Heart left ventricle (tissue), 16 donors: ENCODE results near the gene METTL9. TPM values are rescaled to one million over a fixed set of nuclear protein-coding genes. Genes with fewer than 3 reads are reported as not detected.

Experiments used
- ATAC-seq, 4 donors: fragments of 200-7000 bp; cut with Tn5 transposase; one replicate each; pipeline ENCODE4 v1.9.1; 2020 to 2022; ENCODE audit warnings: moderate library complexity in 4 of 4, mild to moderate bottlenecking in 3 of 4, moderate number of reproducible peaks in 1 of 4
- DNase-seq, 5 donors: peaks; one replicate each; pipeline ENCODE4 v3.0.0-alpha.2; 2020
- H3K27ac ChIP-seq, 12 donors: fragments of 200-600 bp; sonication (generic) in 4 of 12; one replicate each; pipeline versions ENCODE4 v1.5.0 to v1.8.0; 2016 to 2022; ENCODE audit warnings: mild to moderate bottlenecking in 2 of 12
- H3K27me3 ChIP-seq, 9 donors: fragments of 200-600 bp; sonication (generic) in 2 of 9; one replicate each; pipeline versions ENCODE4 v1.5.1 to v1.8.0; 2016 to 2022; ENCODE audit warnings: mild to moderate bottlenecking in 3 of 9
- H3K36me3 ChIP-seq, 9 donors: fragments of 200-600 bp; sonication (generic) in 2 of 9; one replicate each; pipeline versions ENCODE4 v1.5.0 to v1.8.0; 2018 to 2022; ENCODE audit warnings: mild to moderate bottlenecking in 2 of 9
- H3K4me1 ChIP-seq, 12 donors: fragments of 200-600 bp; sonication (generic) in 4 of 12; one replicate each; pipeline versions ENCODE4 v1.5.0 to v1.8.0; 2016 to 2022; ENCODE audit warnings: mild to moderate bottlenecking in 3 of 12
- H3K4me3 ChIP-seq, 12 donors: fragments of 200-600 bp; sonication (generic) in 4 of 12; one replicate each; pipeline versions ENCODE4 v1.5.0 to v1.8.0; 2017 to 2022; ENCODE audit warnings: mild to moderate bottlenecking in 9 of 12, moderate library complexity in 4 of 12
- H3K9me3 ChIP-seq, 12 donors: fragments of 200-600 bp; sonication (generic) in 4 of 12; one replicate each; pipeline versions ENCODE4 v1.5.0 to v1.8.0; 2016 to 2022; ENCODE audit warnings: mild to moderate bottlenecking in 1 of 12
- POLR2A ChIP-seq, 2 donors: fragments of 450-650 bp; IDR thresholded peaks; one replicate each; pipeline ENCODE4 v1.6.1; 2017; ENCODE audit warnings: antibody characterized with exemption in 2 of 2, mild to moderate bottlenecking in 2 of 2, moderate library complexity in 2 of 2
- WGBS, 4 donors: extraction: QIAGEN DNeasy Blood & Tissue Kit in 2 of 4; methylation state at CpG; one replicate each; pipeline versions ENCODE4 v1.1.5 to v1.1.7; 2013 to 2018; 5-methylcytosine and 5-hydroxymethylcytosine counted together
- intact Hi-C, 10 donors: fragments of 100-400 bp; cut with DNase I; formaldehyde crosslinking; loops; one replicate each; pipeline versions ENCODE4 v1.11.1 to v1.14.2; 2022
- polyA plus RNA-seq, 2 donors: library from polyadenylated mRNA; stranded (reverse); fragments of 200-250 nt; gene quantifications; one replicate each; pipeline ENCODE4 v1.2.3, GENCODE V29; 2013
- total RNA-seq, 9 donors: library from RNA; depleted of rRNA in 2 of 9; stranded (reverse); fragments of >200 nt in 2 of 9; fragmentation: NEBNext Ultra II Directional in 3 of 9; extraction: Animal tissue kit (Norgen Biotek cat#: 25700) in 3 of 9; gene quantifications; one replicate each; pipeline versions ENCODE4 v1.1.0 to v1.2.4, GENCODE V29; 2016 to 2023
- TF ChIP-seq, protein P1 (sequence below), 12 donors: fragments of 200-600 bp; sonication (generic) in 4 of 12; IDR thresholded peaks; one replicate each; pipeline versions ENCODE4 v1.5.0 to v1.8.0; 2018 to 2022; ENCODE audit warnings: antibody characterized with exemption in 12 of 12, mild to moderate bottlenecking in 5 of 12
- donor health status: ischemic (EF 13 %, LVEDD 7.1; RV severe dilation, severe dysfunction).
- donor health status: healthy with polysubstance abuse.
- donor health status: DM: no; HTN: yes; CAD: no.
- donor health status: DM: no; HTN: no; CAD: no.
- donor health status: ischemic (EF 25% LVEDD 6.9; RV normal size, moderate dysfunction).
- donor health status: ischemic (EF 25% LVEDD 5.7; RV mildly dilated, moderate dysfunction).
- donor health status: healthy.
- donor health status: DM: yes; HTN: yes; CAD: no.
- donor health status: ischemic (EF 35%, LVEDD 5.7; RV mildly dilated, moderate dysfunction).
- donor health status: nonischemic (EF 11% LVEDD 7.7; RV severe dilation, severe dysfunction).
- donor health status: DM: yes; HTN: yes; CAD: no.
- donor health status: PGD.
- donor health status: ischemic (EF 29% LVEDD 5.4; RV normal size, mild dysfunction).
- donor health status: nonischemic (EF 23%, LVEDD 6.1; RV moderate dilation, normal function).

METTL9 gene
- total and polyA plus RNA-seq, 11 donors = 12.2 to 70.6 (median 55.0) TPM

- H3K27ac ChIP-seq = no peak overlapping the region
- DNase-seq (no peak), ATAC-seq (no peak)
- no peak overlapping the region for H3K4me3 ChIP-seq
- peaks cover 0 to 35% (median 17%) of the 10 kb centered on the region in 9 donors for H3K36me3 ChIP-seq
- intact Hi-C loops = no loop called here
- no peak for TF ChIP-seq POLR2A (IDR thresholded peaks at IDR 0.05)
- TF ChIP-seq, protein P1, sequence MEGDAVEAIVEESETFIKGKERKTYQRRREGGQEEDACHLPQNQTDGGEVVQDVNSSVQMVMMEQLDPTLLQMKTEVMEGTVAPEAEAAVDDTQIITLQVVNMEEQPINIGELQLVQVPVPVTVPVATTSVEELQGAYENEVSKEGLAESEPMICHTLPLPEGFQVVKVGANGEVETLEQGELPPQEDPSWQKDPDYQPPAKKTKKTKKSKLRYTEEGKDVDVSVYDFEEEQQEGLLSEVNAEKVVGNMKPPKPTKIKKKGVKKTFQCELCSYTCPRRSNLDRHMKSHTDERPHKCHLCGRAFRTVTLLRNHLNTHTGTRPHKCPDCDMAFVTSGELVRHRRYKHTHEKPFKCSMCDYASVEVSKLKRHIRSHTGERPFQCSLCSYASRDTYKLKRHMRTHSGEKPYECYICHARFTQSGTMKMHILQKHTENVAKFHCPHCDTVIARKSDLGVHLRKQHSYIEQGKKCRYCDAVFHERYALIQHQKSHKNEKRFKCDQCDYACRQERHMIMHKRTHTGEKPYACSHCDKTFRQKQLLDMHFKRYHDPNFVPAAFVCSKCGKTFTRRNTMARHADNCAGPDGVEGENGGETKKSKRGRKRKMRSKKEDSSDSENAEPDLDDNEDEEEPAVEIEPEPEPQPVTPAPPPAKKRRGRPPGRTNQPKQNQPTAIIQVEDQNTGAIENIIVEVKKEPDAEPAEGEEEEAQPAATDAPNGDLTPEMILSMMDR (IDR thresholded peaks at IDR 0.05) = no peak
- 94 to 97% (median 97%) methylated on average over 3 of the region's 3 CpGs for WGBS, 4 donors
- H3K27me3 ChIP-seq = no peaks in the 10 kb centered on the region
- H3K4me1 ChIP-seq = peaks cover 0 to 33% (median 0%) of the 10 kb centered on the region in 12 donors
- H3K9me3 ChIP-seq = no peaks in the 10 kb centered on the region
Measured at GRCh38 chr16:21617607-21618006, 18.2 kb downstream of the METTL9 start.

GRCh38 chr16:21618281-21618680, 18.9 kb downstream of the METTL9 start:
- TF ChIP-seq POLR2A (IDR thresholded peaks at IDR 0.05) = no peak
- TF ChIP-seq, protein P1 (IDR thresholded peaks at IDR 0.05) = no peak
- WGBS, 4 donors = 95 to 98% (median 97%) methylated on average over 5 of the region's 5 CpGs
- DNase-seq (no peak), ATAC-seq (no peak)
- Histone ChIP-seq H3K36me3 (peaks cover 0 to 35% (median 21%) of the 10 kb centered on the region in 9 donors), H3K27me3 (no peaks in the 10 kb centered on the region), H3K27ac (no peak overlapping the region), H3K4me1 (peaks cover 0 to 33% (median 0%) of the 10 kb centered on the region in 12 donors), H3K9me3 (no peaks in the 10 kb centered on the region), H3K4me3 (no peak overlapping the region)
- intact Hi-C loops = no loop called here

DNA sequence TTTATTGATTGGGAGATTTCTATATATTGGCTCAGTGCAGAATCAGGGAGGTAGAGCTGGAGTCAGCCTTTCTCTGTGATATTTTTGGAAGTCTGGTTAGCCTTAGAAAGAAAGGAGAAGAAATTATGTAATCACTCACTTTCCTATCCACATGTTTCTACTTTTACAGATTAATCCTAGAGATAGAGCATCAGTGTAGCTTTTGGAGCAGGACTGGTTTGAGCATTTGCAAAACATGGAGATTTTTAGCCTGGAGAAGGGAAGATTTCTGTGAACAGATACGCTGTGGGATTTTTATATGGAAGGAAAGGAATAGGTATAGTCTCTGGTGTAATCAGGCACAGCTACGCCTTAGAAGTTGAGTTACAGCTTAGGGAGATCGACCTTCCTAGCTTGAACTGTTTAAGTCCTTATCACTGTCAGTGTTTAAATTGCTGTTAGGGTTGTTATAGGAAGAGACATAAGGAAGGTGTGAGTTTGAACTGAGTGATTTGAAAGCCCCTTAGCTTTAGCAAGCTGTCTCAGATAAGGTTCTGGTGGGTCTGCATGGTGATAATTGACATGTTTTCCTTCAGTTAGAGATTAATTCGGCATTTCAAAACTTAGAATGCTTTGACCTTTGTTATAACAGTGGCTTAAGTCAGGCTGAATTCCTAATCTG, 20.5 kb downstream of the METTL9 start:
- H3K9me3 ChIP-seq = no peaks in the 10 kb centered on the region
- H3K4me1 ChIP-seq = peaks cover 0 to 33% (median 0%) of the 10 kb centered on the region in 12 donors
- DNase-seq (no peak), ATAC-seq (no peak)
- H3K36me3 ChIP-seq = peaks cover 0 to 46% (median 22%) of the 10 kb centered on the region in 9 donors
- intact Hi-C loops = no loop called here
- TF ChIP-seq, protein P1 (IDR thresholded peaks at IDR 0.05) = no peak
- no peak for TF ChIP-seq POLR2A (IDR thresholded peaks at IDR 0.05)
- H3K27ac ChIP-seq = no peak overlapping the region
- WGBS, 4 donors = 84 to 88% (median 85%) methylated on average over 4 of the region's 4 CpGs
- no peak overlapping the region for H3K4me3 ChIP-seq
- H3K27me3 ChIP-seq = no peaks in the 10 kb centered on the region

DNA sequence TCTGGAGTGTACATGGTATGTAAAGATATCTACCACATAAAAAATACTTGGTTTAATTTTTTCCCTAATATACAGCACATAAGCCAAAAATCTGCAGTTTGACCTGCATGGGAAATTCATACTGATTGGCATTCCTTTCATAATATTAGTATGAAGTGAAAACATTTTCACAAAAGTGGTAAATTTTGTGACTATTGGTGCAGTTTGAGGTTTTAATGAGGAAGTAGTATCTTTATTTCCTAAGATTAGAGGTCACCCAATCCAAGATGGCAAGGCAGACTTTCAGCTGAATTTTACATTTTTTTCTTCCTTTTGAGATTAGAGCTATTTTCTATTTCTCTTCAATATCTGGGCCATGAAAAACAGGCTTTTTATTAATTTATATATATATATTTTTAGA, 21.2 kb downstream of the METTL9 start:
- TF ChIP-seq, protein P1 (IDR thresholded peaks at IDR 0.05) = no peak
- TF ChIP-seq POLR2A (IDR thresholded peaks at IDR 0.05) = no peak
- no peak overlapping the region for H3K27ac ChIP-seq
- H3K36me3 ChIP-seq = peaks cover 0 to 51% (median 26%) of the 10 kb centered on the region in 9 donors
- ATAC-seq = no peak
- peaks cover 0 to 34% (median 0%) of the 10 kb centered on the region in 12 donors for H3K4me1 ChIP-seq
- H3K9me3 ChIP-seq = no peaks in the 10 kb centered on the region
- H3K27me3 ChIP-seq = no peaks in the 10 kb centered on the region
- intact Hi-C loops = no loop called here
- H3K4me3 ChIP-seq = no peak overlapping the region
- no peak for DNase-seq
